Forelimb muscle (tissue), 1 donor: ENCODE measurements around the gene TGIF2. TPM values are rescaled to one million over a fixed set of nuclear protein-coding genes. Genes with fewer than 3 reads are reported as not detected.

Source experiments
- DNase-seq: peaks from one replicate; pipeline ENCODE4 v3.0.0-alpha.2; 2013; ENCODE audit warnings: low read depth
- polyA plus RNA-seq: library from polyadenylated mRNA; unstranded; fragments of 120-200 nt; gene quantifications from one replicate; pipeline ENCODE4 v1.2.1, GENCODE V29; 2013; ENCODE audit not compliant: insufficient read length

TGIF2 gene
- 20.0 TPM for polyA plus RNA-seq

GRCh38 chr20:36573103-36573797, at the start of gene TGIF2:
Gene TGIF2, plus strand, starts transcription at chr20:36573597. Its CDS starts 5,178 bp downstream, at chr20:36578775.
- DNase-seq = peak; percentile 51

GRCh38 chr20:36525620-36526365, 47.6 kb upstream of the TGIF2 start:
- no peak for DNase-seq

GRCh38 chr20:36526521-36527011, 46.8 kb upstream of the TGIF2 start:
- no peak for DNase-seq

DNA sequence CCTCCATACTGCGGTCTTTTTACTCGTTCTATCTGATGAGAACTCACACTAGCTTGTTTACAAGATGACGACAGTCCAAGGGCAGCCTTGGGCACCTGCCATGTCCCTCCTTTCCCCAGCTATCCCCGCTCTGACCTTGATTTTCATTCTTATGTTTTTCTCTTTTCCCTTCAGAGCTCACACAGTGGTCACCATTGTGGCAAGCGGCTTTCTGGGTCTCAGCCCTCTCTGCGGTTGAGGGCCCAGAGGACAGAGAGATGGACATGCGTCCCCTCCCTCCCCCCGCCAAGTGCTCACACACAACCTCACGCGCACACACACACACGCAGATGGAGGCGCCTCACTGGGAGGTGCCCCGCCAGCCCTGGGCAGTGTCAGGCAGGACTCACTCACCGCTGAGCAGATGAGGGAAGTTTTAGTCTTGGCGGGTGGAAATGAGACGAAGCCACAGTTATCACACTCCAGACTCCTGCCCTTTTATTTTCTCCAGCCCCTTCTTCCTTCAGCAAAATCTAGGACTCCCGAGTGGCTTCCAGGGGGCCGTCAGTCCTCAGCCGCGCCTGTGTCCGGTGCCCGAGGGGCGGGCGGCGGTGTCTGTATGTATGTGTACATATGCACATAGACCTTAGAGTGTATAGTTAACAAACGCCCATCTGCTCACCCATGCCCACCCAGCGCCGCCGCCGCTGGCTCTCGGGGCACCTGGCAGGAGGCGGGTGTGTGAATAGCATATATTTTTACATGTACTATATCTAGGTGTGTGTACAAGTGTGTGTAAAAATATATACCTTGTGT, 45.9 kb upstream of the TGIF2 start:
- DNase-seq = no peak

DNA sequence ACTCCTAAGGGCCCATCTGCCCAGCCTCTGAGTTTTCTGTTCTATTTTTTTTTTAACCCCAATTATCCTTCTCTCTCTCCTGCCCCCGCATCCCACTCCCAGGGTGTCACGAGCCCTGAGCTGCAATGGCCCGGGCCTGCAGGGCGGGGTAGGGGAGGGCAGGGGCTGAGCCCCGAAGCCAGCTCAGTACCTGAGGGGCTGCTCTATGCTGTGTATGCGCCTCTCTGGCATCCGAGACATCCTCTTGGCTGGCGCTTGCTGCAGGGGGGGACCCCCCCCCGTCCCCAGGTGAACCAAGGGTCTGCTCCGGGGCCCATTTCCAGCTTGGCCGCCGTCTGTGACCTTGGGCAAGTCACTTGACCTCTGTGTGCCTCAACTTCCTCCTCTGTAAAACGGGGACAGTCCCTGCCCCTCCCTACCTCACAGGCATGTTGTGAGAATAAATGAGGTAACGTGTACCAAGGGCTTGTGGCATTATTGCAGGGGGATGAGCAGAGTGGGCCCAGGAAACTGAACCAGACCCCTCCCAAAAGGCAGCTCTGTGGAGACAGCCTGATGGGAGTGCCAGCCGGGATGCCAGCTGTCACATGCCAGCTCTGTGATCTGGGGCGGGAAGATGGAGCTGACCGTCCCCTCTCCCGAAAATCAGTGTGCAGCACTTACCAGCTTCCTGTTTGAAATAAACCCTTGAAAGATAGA, 45.1 kb upstream of the TGIF2 start:
- DNase-seq = no peak

DNA sequence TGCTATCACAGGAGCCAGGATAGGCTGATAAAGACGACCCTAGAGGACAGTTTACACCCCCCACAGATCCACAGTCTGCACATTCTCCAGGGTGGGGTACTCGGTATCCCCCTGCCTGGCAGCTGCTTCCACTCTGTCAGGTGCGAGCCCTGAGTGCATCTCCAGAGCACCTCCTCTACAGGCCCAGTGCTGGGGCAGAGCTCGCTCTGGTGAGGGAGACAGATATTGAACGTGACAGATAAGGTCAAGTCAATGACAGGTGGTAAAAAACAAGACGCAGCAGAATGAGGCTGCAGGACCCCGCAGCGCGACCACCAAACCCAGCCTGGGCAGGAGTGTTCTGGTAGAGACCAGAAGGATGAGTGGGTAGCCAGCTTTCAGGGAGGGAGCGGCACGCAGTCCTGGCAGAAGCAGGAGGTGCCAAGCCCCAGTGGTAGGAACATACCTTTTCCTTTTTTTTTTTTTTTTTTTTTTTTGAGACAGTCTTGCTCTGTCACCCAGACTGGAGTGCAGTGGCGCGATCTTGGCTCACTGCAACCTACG, 44.5 kb upstream of the TGIF2 start:
- no peak for DNase-seq

GRCh38 chr20:36532388-36532787, 41.0 kb upstream of the TGIF2 start:
- no peak for DNase-seq

GRCh38 chr20:36532822-36533221, 40.6 kb upstream of the TGIF2 start:
- no peak for DNase-seq

DNA sequence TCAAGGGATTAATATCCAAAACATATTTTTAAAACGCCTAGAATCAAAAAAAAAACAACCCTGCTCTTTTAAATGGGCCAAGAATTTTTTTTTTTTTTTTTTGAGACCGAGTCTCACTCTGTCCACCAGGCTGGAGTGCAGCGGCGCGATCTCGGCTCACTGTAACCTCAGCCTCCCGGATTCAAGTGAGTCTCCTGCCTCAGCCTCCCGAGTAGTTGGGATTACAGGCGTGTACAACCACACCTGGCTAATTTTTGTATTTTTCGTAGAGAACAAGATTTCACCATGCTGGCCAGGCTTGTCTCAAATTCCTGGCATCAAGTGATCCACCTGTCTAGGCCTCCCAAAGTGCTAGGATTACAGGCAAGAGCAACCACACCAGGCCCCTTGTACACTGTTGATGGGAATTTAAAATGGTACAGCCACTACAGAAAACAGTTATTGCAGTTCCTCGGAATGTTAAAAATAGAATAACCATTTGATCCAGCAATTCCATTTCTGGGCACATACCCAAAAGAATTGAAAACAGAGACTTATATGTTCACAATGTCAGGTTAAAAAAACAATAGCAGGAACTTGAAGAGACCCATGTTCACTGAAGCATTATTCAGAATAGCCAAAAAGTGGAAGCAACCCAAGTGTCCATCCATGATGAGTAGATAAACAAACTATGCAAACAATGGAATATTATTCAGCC, 35.2 kb upstream of the TGIF2 start:
- DNase-seq = no peak

- DNase-seq = no peak
These were observed 32.7 kb upstream of the TGIF2 start for GRCh38 chr20:36540551-36541211.

DNA sequence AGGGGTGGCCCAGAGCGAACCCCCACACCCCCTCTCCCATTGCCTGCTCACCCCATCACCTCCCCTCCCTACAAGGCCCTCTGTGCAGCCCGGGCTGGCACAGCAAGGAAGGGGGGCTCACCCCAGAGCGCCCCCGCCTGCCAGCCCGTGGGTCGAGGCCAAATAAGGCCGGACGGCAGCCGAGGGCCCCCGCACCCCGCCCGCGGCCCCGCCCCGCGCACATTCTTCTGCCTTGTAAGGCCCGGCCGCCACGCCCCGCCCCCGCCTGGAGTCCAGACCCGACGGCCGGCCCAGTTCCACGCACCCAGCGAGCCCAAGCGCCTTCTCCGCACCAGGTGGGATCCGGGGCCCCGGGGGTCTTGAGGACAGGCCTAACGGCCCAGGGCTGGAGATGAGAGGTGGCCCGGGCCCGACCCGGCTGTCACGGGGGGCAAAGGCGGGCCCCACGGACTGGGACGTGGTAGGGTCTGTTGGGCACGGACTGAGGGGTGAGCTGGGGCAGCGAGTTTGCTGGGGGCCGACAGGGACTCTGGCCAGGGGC, 32.1 kb upstream of the TGIF2 start, which contains the start of gene MYL9:
MYL9 (plus strand) TSS at position 293 of the 541 bp plus-strand sequence. CDS start 3,366 bp downstream, outside the sequence.
- DNase-seq = no peak

DNA sequence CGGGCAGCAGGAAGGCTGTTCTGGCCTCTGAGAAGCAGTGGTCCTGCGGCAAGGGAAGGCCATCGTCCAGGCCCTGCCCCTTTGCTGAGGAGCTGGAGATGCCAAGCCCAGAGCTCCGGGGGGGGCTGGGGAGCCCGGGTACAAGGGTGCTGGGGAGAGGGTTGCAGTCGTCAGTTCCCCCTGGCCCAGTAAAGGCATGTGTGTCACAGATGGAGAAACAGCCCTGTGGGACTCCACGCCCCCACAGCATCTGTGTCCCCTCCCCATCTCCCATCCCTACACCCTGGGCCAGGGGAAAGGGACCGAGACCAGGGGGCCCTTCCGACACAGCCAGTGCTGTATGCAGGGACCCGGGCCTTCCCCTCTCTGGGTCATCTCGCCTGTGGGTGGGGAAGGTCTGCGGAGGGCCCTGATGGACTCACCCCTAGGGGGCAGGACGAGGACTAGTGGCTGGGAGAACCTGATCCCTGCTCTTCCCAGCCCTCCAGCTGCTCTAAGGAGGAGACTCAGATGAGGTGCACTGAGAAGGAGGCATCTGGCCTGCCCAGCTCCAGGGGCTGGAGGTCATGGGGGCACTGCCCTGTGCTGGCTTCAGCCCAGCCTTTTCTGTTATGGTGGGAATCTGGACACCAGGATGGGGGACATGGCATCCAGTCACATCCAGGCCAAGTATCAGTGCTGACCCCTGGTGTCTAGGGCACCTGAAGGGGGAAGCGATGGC, 31.5 kb upstream of the TGIF2 start:
- no peak for DNase-seq

- DNase-seq = no peak
These were observed 30.7 kb upstream of the TGIF2 start for GRCh38 chr20:36542516-36543183.

- DNase-seq = no peak
These were observed 29.9 kb upstream of the TGIF2 start for GRCh38 chr20:36543184-36544133.

- DNase-seq = no peak
These were observed 29.0 kb upstream of the TGIF2 start for GRCh38 chr20:36544134-36545018.

DNA sequence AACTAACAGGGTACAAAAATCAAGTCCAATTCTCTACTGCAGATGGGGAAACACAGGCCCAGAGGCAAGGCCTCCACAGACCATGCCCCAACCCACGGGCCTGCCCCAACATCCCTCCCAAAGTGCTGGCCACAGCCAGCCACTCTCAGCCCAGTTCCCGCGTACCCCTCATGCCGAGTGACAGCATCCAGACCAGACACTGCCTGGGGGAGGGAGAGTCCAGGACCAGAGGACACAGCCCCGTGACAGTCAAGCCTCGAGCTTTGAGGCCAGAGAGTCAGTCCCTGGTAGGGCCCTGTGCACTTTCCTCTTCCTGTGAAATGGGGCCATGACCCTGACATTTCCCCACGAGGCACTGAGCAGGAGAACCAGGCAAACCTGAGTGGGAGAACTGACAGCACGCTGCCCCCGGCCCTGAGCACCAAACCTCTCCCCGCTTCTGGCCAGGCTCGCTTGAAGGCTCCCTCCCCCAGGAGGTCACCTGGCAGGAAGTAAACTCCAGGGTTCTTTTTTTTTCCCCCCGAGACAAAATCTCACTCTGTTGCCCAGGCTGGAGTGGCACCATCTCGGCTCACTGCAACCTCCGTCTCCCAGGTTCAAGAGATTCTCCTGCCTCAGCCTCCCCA, 27.2 kb upstream of the TGIF2 start:
- no peak for DNase-seq
